ENCODE results near the gene ANGPTL3.

The ANGPTL3 gene

DNA sequence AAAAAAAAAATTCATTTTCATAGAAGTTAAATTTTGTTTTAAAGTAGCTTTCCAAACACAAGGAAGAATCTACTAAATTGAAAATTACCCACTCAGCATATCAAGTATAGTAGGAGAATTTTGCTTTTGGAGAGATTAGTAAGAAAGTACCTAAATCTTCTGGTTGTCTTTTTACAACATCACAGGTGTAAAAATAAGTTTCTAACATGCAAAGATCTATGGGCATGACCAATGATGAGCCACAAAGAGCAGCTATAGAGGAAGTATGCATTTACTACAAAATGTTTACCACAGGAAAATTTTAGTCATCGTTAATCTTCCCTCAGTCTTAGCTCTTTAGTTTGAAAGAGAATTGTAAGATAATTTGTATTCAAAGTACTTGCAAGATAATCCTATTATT, 28.1 kb downstream of the ANGPTL3 start:
- no peak for DNase-seq (ENCODE audit: low read depth in 1 of 2, low spot score in 1 of 2)

DNA sequence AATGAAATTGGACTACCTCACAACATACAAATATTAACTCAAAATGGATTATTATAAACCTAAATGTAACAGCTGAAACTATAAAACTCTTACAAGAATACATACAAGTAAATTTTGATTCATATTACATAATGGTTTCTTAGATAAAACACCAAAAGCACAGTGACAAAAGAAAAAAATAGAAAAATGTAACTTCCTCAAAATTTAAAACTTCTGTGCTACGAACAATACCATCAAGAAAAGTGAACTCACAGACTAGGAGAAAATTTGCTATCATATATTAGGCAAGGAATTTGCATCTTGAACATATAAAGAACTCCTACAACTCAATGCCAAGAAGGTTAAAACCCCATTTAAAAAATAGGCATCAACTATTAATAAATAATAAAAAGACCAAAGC, 31.2 kb downstream of the ANGPTL3 start:
- DNase-seq (ENCODE audit: low read depth in 1 of 2, low spot score in 1 of 2): no peak

DNA sequence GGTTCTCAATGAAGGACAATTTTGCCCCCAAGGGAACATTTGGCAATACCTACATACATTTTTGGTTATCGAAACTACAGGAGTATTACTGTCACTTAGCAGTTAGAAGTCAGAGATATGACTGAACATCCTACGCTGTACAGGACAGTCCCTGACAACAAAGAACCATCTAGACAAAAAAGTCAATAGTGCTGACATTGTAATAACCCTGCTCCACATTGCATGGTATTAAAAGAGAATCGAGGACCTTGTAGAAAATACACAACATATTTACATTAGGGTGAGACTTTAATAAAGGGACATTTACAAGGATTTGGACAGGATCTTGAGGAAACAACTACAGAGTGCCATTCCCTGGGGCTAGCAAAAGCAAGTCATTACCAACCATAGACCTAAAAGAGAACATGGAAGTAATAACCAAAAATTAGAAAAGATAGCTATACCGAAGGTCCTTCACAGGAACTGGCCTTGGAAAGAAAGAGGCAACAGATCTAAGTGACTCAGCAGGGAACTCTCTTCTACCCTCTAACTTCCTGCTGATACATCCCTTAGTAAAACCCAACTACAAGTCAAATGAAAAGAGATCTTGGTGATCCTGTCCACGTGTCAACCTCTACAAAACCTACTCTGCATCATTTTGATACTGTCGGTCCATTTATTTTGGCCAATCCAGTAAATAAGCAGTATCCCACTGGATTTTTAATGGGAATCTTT, 40.2 kb downstream of the ANGPTL3 start:
- DNase-seq (ENCODE audit: low read depth in 1 of 2, low spot score in 1 of 2): no peak

DNA sequence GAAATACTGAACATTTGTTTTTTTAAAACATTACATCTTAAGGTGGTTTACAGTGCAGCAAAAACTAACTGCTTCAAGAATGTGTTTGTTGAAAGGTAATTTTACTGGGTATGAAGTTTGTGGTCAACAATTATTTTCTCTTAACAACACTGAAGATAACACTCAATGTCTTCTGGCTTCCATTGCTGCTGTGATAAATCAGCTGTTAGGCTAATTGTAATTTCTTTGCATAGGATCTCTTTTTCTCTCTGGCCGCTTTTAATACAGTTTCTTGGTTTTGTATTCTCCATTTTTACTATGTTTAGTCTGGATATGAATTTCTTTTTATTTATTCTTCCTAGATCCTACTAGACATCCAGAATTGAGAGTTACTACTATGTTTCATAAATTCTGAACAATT, 46.0 kb downstream of the ANGPTL3 start:
- no peak for DNase-seq (ENCODE audit: low read depth in 1 of 2, low spot score in 1 of 2)

DNA sequence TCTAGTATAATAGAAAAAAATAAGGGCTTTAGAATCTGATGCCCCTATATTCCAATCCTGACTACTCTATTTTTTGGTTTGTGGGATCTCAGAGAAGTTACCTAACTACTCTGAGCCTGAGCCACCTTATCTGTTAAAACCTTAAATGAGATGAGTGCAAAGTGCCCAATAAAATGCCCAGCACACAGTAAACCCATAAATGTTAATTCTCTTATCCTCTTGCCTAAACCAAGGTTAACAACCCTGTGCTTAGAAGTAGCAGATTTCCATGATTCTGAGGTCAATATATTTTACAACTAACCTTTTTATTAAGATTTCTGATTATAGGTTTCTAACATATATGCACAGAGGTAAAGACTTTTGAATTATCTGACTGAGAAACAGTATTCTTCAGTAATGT, 55.1 kb downstream of the ANGPTL3 start:
- DNase-seq (ENCODE audit: low read depth in 1 of 2, low spot score in 1 of 2): no peak

DNA sequence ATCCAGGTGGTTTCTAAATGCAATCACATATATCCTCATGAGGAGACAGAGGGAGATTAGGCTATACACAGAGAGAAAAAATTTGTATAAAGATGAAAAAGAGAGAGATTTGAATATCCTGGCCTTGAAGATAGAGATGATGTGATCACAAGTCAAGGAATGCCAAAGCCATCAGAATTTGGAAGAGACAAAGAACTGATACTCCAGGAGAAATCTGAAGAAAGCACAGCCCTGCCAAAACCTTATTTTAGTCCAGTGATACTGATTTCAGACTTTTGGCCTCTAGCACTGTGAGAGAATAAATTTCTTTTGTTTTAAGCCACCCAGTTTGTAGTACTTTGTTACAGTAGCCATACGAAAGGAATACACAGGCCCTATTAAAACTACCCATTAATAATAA, 57.4 kb downstream of the ANGPTL3 start:
- DNase-seq (ENCODE audit: low read depth in 1 of 2, low spot score in 1 of 2): no peak

All from activated CD4-positive, alpha-beta T cell treated with anti-CD3 and anti-CD28 coated beads, Interleukin-2, amount 50 U/mL, for 24 hours (primary cell).